Body of pancreas (tissue), 4 donors: Measurements from ENCODE around the gene LSAMP.

ENCODE experiments used
- POLR2A ChIP-seq, 3 donors: fragments of 450-650 bp; IDR thresholded peaks; one replicate each; pipeline ENCODE4 v1.6.1; 2016; ENCODE audit warnings: antibody characterized with exemption in 3 of 3, mild to moderate bottlenecking in 2 of 3
- TF ChIP-seq, protein P1 (sequence below), 7 experiments: fragments of 450-650 bp in 4 of 7; fragments of 200-600 bp in 3 of 7; sonication (generic) in 3 of 7; IDR thresholded peaks; one replicate each; pipeline ENCODE4 v1.5.1; 2016 to 2019; ENCODE audit warnings: antibody characterized with exemption in 7 of 7

DNA sequence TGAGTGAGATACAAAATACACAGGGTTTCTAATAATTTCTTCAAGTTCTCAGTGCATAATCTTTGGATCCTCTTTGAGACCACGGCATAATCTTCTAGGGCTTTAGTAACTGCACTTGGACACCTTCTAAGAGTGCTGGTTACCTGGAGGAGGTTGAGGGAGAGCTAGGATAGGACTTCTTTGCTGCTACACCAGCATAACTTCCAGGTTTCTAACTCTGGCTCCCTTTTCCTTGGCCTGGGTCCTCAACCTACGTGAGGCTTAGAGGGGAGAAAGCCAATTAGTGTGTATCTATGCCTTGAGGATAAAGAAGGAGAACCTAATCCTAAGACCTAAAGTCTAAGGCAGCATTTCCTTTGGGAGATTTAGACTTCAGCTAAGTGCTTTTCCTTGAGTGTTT is 184.8 kb downstream of the LSAMP start:
- TF ChIP-seq, protein P1, sequence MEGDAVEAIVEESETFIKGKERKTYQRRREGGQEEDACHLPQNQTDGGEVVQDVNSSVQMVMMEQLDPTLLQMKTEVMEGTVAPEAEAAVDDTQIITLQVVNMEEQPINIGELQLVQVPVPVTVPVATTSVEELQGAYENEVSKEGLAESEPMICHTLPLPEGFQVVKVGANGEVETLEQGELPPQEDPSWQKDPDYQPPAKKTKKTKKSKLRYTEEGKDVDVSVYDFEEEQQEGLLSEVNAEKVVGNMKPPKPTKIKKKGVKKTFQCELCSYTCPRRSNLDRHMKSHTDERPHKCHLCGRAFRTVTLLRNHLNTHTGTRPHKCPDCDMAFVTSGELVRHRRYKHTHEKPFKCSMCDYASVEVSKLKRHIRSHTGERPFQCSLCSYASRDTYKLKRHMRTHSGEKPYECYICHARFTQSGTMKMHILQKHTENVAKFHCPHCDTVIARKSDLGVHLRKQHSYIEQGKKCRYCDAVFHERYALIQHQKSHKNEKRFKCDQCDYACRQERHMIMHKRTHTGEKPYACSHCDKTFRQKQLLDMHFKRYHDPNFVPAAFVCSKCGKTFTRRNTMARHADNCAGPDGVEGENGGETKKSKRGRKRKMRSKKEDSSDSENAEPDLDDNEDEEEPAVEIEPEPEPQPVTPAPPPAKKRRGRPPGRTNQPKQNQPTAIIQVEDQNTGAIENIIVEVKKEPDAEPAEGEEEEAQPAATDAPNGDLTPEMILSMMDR (IDR thresholded peaks at IDR 0.05), result no peak
- TF ChIP-seq POLR2A (IDR thresholded peaks at IDR 0.05), result no peak
